Ectodermal cell (in vitro differentiated cells): ENCODE data around the gene PTPN18.

ENCODE experiments used
- H3K27ac ChIP-seq: 2 replicates; pipeline ENCODE4 v1.7.0; 2013; ENCODE audit warnings: mild to moderate bottlenecking, low read depth, low read length; ENCODE audit not compliant: insufficient read depth, poor library complexity, severe bottlenecking
- H3K27me3 ChIP-seq: 2 replicates; pipeline ENCODE4 v1.7.0; 2013; ENCODE audit warnings: mild to moderate bottlenecking, low read length; ENCODE audit not compliant: insufficient read depth, control insufficient read depth, poor library complexity, severe bottlenecking
- H3K36me3 ChIP-seq: one replicate; pipeline ENCODE4 v1.7.0; 2013; ENCODE audit warnings: low read length; ENCODE audit not compliant: control insufficient read depth, insufficient read depth
- H3K4me1 ChIP-seq: one replicate; pipeline ENCODE4 v1.7.0; 2013; ENCODE audit warnings: low read length; ENCODE audit not compliant: control insufficient read depth, insufficient read depth
- H3K4me3 ChIP-seq: 2 replicates; pipeline ENCODE4 v1.7.0; 2013; ENCODE audit warnings: low read depth, low read length, control low read depth; ENCODE audit not compliant: insufficient read depth
- H3K9me3 ChIP-seq: 2 replicates; pipeline ENCODE4 v1.7.0; 2013; ENCODE audit warnings: mild to moderate bottlenecking, low read length, moderate library complexity; ENCODE audit not compliant: control insufficient read depth
- WGBS, 2 experiments: methylation state at CpG; one replicate each; pipeline ENCODE4 v1.1.7; 2013; ENCODE audit warnings: missing lambda C conversion rate in 2 of 2; 5-methylcytosine and 5-hydroxymethylcytosine counted together

Gene PTPN18

DNA sequence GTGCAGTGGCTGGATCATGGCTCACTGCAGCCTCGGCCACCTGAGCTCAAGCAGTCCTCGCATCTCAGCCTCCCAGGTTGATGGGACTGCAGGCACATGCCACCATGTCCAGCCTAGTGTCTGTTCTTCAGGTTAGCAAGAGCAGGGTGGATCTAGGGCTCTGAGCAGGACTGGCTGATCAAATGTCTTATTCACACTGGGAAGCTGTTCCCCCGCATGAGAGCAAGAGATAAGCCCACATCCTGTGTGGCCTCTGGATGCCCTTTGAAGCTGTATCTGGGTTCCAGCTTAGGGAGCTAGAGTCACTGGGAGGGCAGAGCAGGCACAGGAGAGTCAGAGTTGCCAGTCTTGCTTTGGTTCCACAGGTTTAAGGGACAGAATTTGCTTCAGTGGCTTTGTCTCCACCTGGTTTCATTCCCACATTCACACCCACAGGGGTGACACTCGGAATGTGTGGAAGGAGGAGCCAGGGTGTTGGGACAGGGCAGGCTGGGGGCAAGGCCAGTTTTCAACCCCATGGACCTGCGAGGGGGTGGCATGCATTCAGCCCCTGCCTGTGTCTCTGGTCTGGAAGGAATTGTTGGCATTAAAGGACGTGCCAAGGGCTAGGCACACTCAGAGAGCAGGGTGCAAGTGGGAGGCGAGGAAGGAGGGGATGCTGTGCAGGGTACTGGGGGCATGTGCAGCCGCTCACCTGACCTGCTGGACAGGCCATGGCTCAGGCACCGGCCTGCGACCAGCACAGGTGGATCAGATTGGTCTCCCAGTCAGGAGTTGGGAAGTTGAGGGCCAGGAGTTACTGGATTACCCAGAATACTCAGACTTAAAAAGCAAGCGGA, 24.5 kb downstream of the PTPN18 start:
- H3K9me3 ChIP-seq = no peaks in the 10 kb centered on the region
- no peaks in the 10 kb centered on the region for H3K27me3 ChIP-seq
- H3K36me3 ChIP-seq = no peaks in the 10 kb centered on the region
- WGBS, 2 experiments = 94% methylated on average over 11 of the region's 11 CpGs
- no peak overlapping the region for H3K4me3 ChIP-seq
- H3K4me1 ChIP-seq = no peaks in the 10 kb centered on the region
- no peak overlapping the region for H3K27ac ChIP-seq

DNA sequence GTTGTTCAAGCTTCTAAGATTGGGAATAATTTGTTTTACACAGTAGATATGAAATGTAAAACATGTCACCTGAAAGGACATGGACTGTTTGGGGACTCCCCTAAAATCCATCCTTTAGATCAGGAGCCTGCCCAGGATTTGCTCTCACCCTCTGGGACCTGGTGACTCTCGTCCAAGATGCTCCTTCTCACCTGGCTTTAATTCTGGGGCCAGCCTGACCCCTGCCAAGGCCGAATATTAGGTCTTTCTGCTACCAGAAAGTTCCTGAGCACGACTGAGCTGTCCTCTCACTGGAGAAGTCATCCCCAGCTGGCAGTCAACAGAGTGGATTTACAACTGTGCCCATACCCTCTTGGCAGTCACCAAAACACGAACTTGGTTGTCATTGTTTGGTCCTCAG, 25.3 kb downstream of the PTPN18 start:
- WGBS, 2 experiments = 88% methylated on average over 4 of the region's 4 CpGs
- Histone ChIP-seq H3K36me3 (no peaks in the 10 kb centered on the region), H3K27ac (no peak overlapping the region), H3K9me3 (no peaks in the 10 kb centered on the region), H3K27me3 (no peaks in the 10 kb centered on the region), H3K4me3 (no peak overlapping the region), H3K4me1 (no peaks in the 10 kb centered on the region)

DNA sequence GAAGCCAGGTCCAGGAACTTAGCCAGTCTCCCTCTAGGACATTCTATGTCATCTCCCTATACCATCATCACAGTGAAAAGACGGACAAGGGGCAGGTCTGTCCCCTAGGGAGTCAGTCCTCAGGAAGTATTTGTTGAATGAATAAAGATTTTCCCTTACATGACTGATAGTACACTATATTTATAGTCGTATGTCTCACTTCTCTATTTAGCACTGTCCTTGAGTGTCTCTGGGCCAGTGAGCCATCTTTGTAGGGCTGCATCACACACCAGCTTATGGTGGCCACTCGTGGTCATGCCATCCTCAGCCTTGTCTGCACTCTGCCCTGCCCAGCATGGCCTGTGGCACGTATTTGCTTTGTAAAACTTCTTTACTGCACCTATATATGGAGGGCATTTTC, 25.8 kb downstream of the PTPN18 start:
- Histone ChIP-seq H3K27me3 (no peaks in the 10 kb centered on the region), H3K27ac (no peak overlapping the region), H3K36me3 (no peaks in the 10 kb centered on the region), H3K4me1 (no peaks in the 10 kb centered on the region), H3K4me3 (no peak overlapping the region), H3K9me3 (no peaks in the 10 kb centered on the region)
- WGBS, 2 experiments = 94 to 100% methylated on average over 2 to 4 of the region's 4 CpGs

DNA sequence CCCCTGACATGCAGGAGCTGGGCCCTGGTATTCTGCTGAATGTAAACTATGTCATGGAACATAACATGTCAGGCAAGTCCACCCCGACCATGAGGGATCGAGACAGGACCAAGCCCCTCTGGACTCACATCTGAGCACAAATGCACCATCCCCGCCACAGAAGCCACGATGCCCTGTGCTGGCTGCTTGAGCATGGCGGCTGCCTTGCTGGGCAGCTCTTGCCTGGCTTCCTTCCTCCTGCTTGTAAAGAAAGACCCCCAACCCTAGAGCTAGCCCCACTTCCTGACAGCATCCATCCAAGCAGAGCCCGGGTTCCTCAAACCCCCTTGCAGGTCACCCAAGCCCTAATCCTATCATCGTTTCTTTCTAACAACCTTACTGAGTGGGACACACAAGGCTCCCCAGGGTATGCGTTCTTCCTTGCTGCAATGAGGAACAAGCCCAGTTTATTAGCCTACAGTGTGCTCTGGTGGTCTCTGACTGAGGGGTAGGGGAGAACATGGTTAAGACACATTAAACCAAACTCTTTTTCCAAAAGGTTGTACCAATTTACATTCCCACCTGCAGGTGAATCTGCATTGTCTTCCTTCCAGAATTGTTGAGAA, 26.6 kb downstream of the PTPN18 start:
- Histone ChIP-seq H3K27me3 (no peaks in the 10 kb centered on the region), H3K36me3 (no peaks in the 10 kb centered on the region), H3K4me1 (peaks cover 7% of the 10 kb centered on the region), H3K9me3 (no peaks in the 10 kb centered on the region), H3K4me3 (no peak overlapping the region), H3K27ac (no peak overlapping the region)
- WGBS, 2 experiments = 96% methylated on average over 8 of the region's 8 CpGs

DNA sequence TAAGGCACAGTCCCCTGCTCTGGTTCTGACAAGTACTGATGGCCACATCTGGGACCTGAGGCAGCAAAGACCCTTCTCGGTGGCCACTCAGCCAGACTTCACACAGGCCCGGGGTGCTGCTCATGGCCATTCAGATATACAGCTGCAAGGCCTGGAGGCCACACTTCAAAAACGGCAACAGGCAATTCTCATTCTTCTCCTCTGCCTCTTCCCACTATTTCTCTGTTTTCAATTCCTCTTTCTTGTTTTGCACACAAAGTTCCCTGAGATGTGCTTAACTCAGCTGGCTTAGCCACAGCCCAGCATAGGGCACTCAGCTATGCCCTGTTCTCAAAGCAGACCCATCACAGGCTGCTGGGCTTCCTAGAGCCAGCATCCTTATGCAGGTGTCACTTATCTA, 29.9 kb downstream of the PTPN18 start:
- no peak overlapping the region for H3K4me3 ChIP-seq
- 92% methylated on average over 3 of the region's 3 CpGs for WGBS, 2 experiments
- peaks cover 18% of the 10 kb centered on the region for H3K4me1 ChIP-seq

DNA sequence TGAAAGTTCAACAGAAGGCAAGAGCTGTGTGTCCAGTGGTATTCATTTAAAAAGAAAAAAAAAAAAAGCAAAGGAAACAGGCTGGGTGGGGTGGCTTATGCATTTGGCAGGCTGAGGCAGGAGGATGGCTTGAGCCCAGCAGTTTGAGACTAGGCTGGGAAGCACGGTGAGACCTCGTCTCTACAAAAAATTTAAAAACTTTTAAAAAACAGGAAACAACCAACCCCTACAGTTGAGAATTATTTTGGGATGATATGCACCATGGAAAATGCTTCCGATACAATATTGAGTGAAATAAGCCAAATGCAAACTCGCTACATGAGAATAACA, 31.2 kb downstream of the PTPN18 start:
- Histone ChIP-seq H3K27me3 (peaks cover 7% of the 10 kb centered on the region), H3K4me1 (peaks cover 26% of the 10 kb centered on the region), H3K4me3 (no peak overlapping the region), H3K9me3 (no peaks in the 10 kb centered on the region), H3K27ac (no peak overlapping the region), H3K36me3 (no peaks in the 10 kb centered on the region)
- 85% methylated on average over 3 to 4 of the region's 4 CpGs for WGBS, 2 experiments

More for the DNA sequence above, 29.9 kb downstream of the PTPN18 start:
- no peaks in the 10 kb centered on the region for H3K9me3 ChIP-seq
- peaks cover 5% of the 10 kb centered on the region for H3K27me3 ChIP-seq
- no peaks in the 10 kb centered on the region for H3K36me3 ChIP-seq
- no peak overlapping the region for H3K27ac ChIP-seq

DNA sequence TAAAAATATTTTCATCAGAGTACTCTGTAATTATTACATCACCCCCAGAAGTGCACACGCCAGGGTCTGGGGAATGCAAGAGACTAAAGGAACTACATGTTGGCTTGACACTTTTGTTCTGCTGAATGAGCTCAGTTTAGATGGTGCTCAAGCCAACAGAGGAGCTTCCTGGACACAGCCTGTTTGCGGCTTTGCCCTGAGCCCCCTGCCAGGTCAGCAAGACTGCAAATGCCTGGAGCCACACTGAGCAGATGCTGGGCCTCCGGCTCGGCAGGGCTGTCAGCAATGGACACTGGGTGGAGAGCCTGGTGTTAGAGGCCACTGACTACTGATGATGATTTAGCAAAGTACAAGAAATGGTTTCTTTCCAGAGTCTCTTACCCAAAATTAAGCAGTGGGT, 31.9 kb downstream of the PTPN18 start:
- Histone ChIP-seq H3K4me1 (peaks cover 26% of the 10 kb centered on the region), H3K9me3 (no peaks in the 10 kb centered on the region), H3K36me3 (no peaks in the 10 kb centered on the region), H3K27ac (no peak overlapping the region), H3K27me3 (peaks cover 11% of the 10 kb centered on the region), H3K4me3 (no peak overlapping the region)
- 21 to 30% methylated on average over 4 of the region's 4 CpGs for WGBS, 2 experiments

DNA sequence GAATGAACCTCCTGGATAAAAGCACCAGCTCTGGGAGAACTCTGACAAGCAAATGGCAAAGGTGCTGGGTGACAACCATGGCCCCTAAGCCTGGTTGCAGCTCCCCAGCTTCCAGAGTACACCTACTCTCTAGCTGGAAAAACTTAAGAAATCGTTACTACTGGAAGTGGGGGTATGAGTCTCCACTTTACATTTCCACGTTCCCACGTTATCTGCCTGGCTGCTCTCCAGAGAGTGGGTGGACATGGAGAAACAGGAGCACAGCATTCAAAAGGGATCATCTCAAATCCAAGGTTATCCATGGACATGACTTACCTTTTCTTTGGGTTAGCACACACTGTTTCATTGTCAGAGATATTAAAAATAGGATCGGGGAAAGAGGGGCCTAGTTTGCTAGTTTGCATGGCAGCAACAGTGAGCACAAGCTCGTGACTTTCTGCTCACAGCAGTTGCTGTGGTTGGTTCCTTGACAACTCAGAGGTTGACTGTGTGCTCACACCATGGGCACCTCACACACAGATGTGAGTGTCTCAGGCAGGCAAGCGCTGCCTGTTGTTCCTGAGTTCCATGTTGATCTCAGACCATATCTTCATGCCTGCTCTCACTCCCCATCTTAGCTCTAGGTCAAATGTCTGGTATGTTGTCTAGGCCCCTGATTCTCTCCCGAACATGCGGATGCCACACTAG, 32.5 kb downstream of the PTPN18 start:
- WGBS, 2 experiments = 94 to 96% methylated on average over 8 of the region's 8 CpGs
- peaks cover 26% of the 10 kb centered on the region for H3K4me1 ChIP-seq
- no peaks in the 10 kb centered on the region for H3K9me3 ChIP-seq
- no peaks in the 10 kb centered on the region for H3K36me3 ChIP-seq
- H3K27ac ChIP-seq = no peak overlapping the region
- H3K4me3 ChIP-seq = no peak overlapping the region
- peaks cover 11% of the 10 kb centered on the region for H3K27me3 ChIP-seq

DNA sequence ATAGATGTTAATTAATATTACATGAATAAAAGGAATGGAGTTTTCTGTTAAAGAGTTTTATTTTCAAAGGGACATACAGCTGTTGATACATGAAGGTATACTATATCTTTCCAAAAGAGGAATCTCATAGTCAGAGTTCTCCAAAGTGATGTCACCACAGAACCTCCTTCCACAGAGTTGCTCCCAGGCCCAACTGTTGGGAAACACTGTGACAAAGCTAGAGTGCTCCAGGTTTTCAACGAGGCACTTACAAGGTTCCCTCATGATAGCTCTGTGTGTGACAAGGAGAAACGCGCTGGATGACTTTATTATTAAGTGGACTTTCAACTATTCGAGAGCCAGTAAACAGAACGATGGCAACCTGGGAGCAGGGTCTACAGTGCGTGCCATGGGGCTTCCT, 33.5 kb downstream of the PTPN18 start:
- 94 to 95% methylated on average over 6 of the region's 6 CpGs for WGBS, 2 experiments
- H3K27me3 ChIP-seq = peaks cover 11% of the 10 kb centered on the region
- peaks cover 26% of the 10 kb centered on the region for H3K4me1 ChIP-seq
- H3K27ac ChIP-seq = no peak overlapping the region
- H3K4me3 ChIP-seq = no peak overlapping the region
- H3K9me3 ChIP-seq = no peaks in the 10 kb centered on the region
- H3K36me3 ChIP-seq = no peaks in the 10 kb centered on the region

DNA sequence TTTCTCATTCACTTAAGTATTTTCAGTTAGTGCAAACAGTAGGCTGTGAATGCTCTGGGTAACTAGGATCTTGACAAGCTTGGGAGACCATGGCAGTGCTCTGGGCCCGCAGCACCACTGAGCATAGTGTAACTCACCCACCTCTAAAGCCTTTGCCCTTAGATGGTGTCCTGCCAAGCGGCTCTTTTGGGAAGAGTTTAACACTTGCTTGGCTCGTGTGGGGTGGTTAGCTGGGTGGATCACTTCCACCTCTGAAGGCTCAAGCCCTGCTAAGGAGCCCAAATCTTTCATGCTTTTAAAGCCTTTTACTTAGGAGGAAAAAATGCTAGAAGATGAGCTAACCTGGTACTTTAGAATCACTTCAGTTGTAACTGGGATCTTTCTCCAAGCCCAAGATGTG, 33.9 kb downstream of the PTPN18 start:
- Histone ChIP-seq H3K27ac (no peak overlapping the region), H3K27me3 (peaks cover 11% of the 10 kb centered on the region), H3K4me1 (peaks cover 26% of the 10 kb centered on the region), H3K4me3 (no peak overlapping the region), H3K9me3 (no peaks in the 10 kb centered on the region), H3K36me3 (no peaks in the 10 kb centered on the region)
- 92 to 95% methylated on average over 3 of the region's 3 CpGs for WGBS, 2 experiments
